GM13977 (cell line): ENCODE data around the gene CALU.

Source experiments
- DNase-seq: peaks from one replicate; pipeline ENCODE4 v3.0.0; 2012; ENCODE audit warnings: low spot score
- CTCF ChIP-seq: IDR thresholded peaks from 2 replicates; pipeline ENCODE4 v1.5.1; 2012; ENCODE audit warnings: mild to moderate bottlenecking, control low read depth; ENCODE audit not compliant: insufficient read depth; ENCODE audit errors: extremely low read depth, missing control alignments
- in situ Hi-C: fragments of 300-500 bp; cut with MboI; formaldehyde crosslinking; loops from one replicate; pipeline ENCODE4 v1.12.0; 2022; ENCODE audit warnings: low sequenced_read_pairs, low pct_unique_long_range_greater_than_20kb, mixed read lengths, inconsistent platforms; ENCODE audit not compliant: unreplicated experiment

The CALU gene

GRCh38 chr7:128755819-128756476 lies 16.8 kb downstream of the CALU start:
- in situ Hi-C loops = no loop called here

GRCh38 chr7:128757203-128757602 lies 18.0 kb downstream of the CALU start:
- no peak for TF ChIP-seq CTCF
- in situ Hi-C loops = no loop called here
- DNase-seq = no peak

More at GRCh38 chr7:128755819-128756476, 16.8 kb downstream of the CALU start:
- no peak for TF ChIP-seq CTCF
- DNase-seq = no peak

- no peak for DNase-seq
- in situ Hi-C loops = no loop called here
- no peak for TF ChIP-seq CTCF
Observed at GRCh38 chr7:128758553-128758952, 19.4 kb downstream of the CALU start.

- no peak for DNase-seq
- in situ Hi-C loops = no loop called here
- TF ChIP-seq CTCF = no peak
Observed at GRCh38 chr7:128759242-128759641, 20.1 kb downstream of the CALU start.

- DNase-seq = no peak
- TF ChIP-seq CTCF = no peak
Observed at GRCh38 chr7:128763541-128763940, 24.4 kb downstream of the CALU start.

GRCh38 chr7:128767475-128768110 lies 28.4 kb downstream of the CALU start:
- DNase-seq = no peak
- no peak for TF ChIP-seq CTCF
- in situ Hi-C loops = no loop called here

More at GRCh38 chr7:128763541-128763940, 24.4 kb downstream of the CALU start:
- in situ Hi-C loops = no loop called here

GRCh38 chr7:128770233-128770632 lies 31.1 kb downstream of the CALU start:
- no peak for DNase-seq
- TF ChIP-seq CTCF = no peak
- in situ Hi-C loops = no loop called here
